Thyroid gland (tissue), 4 donors: ENCODE measurements around the gene ODAD4. TPM values are rescaled to one million over a fixed set of nuclear protein-coding genes. Genes with fewer than 3 reads are reported as not detected.
A peak's percentile ranks its signal among the peaks of the same experiment; 100 is the strongest.

Source experiments
- DNase-seq, 2 donors: peaks; one replicate each; pipeline ENCODE4 v3.0.0-alpha.2; 2019
- H3K27ac ChIP-seq, 3 donors: fragments of 200-600 bp; sonication (generic); 1 replicate in 2 of 3; 2 replicates in 1 of 3; pipeline ENCODE4 v1.5.1; 2016 to 2019; ENCODE audit warnings: mild to moderate bottlenecking in 1 of 3, moderate library complexity in 1 of 3
- H3K27me3 ChIP-seq: fragments of 200-600 bp; sonication (generic); one replicate; pipeline ENCODE4 v1.5.1; 2019
- H3K36me3 ChIP-seq, 2 donors: fragments of 200-600 bp; sonication (generic); one replicate each; pipeline ENCODE4 v1.5.1; 2016 to 2019
- H3K4me1 ChIP-seq, 2 donors: fragments of 200-600 bp; sonication (generic); one replicate each; pipeline ENCODE4 v1.5.1; 2017 to 2019
- H3K4me3 ChIP-seq, 3 donors: fragments of 200-600 bp; sonication (generic); replicated peaks in 1 of 3; 1 replicate in 2 of 3; 2 replicates in 1 of 3; pipeline ENCODE4 v1.5.1; 2016; ENCODE audit warnings: mild to moderate bottlenecking in 1 of 3
- H3K9me3 ChIP-seq: fragments of 200-600 bp; sonication (generic); one replicate; pipeline ENCODE4 v1.5.1; 2017
- POLR2A ChIP-seq, 2 donors: fragments of 450-650 bp; IDR thresholded peaks; one replicate each; pipeline ENCODE4 v1.6.1; 2017; ENCODE audit warnings: antibody characterized with exemption in 2 of 2, mild to moderate bottlenecking in 2 of 2, moderate library complexity in 1 of 2
- WGBS, 2 donors: methylation state at CpG; one replicate each; pipeline ENCODE4 v1.1.5; 2017; 5-methylcytosine and 5-hydroxymethylcytosine counted together
- intact Hi-C: fragments of 100-400 bp; cut with DNase I; formaldehyde crosslinking; loops from one replicate; pipeline ENCODE4 v1.15.1; 2023
- total RNA-seq, 4 donors: library from RNA; depleted of rRNA; stranded (reverse); fragments of >200 nt; gene quantifications; one replicate each; pipeline ENCODE4 v1.2.3, GENCODE V29; 2016
- TF ChIP-seq, protein P1 (sequence below), 6 experiments: fragments of 200-600 bp in 3 of 6; fragments of 450-650 bp in 3 of 6; sonication (generic) in 3 of 6; IDR thresholded peaks; one replicate each; pipeline ENCODE4 v1.5.1; 2016 to 2019; ENCODE audit warnings: antibody characterized with exemption in 6 of 6, mild to moderate bottlenecking in 2 of 6, inconsistent platforms in 1 of 6, moderate library complexity in 1 of 6

The ODAD4 gene
- total RNA-seq, 4 donors from 2014 or later = 3.0 to 8.2 (median 3.8) TPM

DNA sequence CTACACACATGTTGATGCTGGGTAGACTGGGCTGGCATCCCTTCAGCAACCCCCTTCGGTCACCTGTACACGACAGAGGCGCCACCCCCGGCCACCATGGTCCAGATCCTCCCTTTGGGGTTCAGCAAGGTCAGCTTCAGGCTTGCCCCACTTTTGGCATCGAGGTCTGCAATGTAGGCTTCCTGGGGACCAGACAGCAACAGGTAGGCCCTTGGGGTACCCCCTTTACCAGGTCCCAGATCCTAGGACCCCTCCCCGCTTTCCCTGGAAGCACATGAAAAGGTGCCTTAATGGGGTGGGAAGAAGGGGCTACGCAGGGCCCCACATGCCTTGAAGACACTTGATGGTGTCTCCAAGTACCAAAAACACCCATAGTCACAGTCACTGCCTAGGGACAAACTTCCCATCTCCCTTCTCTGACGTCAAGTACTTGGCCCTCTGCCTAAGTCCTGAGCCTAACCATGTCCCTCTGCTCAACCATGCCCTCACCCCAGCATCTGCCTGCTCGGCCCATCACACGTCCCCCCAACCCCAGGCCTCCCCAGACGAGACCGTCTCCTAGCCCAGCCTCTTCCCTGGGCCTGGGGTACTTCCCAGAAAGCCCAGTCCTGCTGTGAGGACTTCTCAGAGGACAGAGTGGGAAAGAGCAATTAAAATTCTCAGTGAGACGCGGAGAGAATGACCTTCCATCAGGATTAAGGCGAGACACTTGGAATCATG lies 23.8 kb upstream of the ODAD4 start:
- H3K4me1 ChIP-seq = peaks cover 0 to 16% of the 10 kb centered on the region in 2 donors
- no peak overlapping the region for H3K4me3 ChIP-seq
- DNase-seq = peak; percentile 12 to 14
- peaks cover 64 to 65% of the 10 kb centered on the region in 2 donors for H3K36me3 ChIP-seq
- WGBS, 2 donors = 78 to 86% methylated on average over 9 to 15 of the region's 15 CpGs
- H3K27me3 ChIP-seq = no peaks in the 10 kb centered on the region
- TF ChIP-seq, protein P1, sequence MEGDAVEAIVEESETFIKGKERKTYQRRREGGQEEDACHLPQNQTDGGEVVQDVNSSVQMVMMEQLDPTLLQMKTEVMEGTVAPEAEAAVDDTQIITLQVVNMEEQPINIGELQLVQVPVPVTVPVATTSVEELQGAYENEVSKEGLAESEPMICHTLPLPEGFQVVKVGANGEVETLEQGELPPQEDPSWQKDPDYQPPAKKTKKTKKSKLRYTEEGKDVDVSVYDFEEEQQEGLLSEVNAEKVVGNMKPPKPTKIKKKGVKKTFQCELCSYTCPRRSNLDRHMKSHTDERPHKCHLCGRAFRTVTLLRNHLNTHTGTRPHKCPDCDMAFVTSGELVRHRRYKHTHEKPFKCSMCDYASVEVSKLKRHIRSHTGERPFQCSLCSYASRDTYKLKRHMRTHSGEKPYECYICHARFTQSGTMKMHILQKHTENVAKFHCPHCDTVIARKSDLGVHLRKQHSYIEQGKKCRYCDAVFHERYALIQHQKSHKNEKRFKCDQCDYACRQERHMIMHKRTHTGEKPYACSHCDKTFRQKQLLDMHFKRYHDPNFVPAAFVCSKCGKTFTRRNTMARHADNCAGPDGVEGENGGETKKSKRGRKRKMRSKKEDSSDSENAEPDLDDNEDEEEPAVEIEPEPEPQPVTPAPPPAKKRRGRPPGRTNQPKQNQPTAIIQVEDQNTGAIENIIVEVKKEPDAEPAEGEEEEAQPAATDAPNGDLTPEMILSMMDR (IDR thresholded peaks at IDR 0.05) = no peak
- TF ChIP-seq POLR2A (IDR thresholded peaks at IDR 0.05) = no peak
- intact Hi-C loops = no loop called here
- no peaks in the 10 kb centered on the region for H3K9me3 ChIP-seq
- peak overlapping the region in 1 of 3 donors; percentile 28 for H3K27ac ChIP-seq

DNA sequence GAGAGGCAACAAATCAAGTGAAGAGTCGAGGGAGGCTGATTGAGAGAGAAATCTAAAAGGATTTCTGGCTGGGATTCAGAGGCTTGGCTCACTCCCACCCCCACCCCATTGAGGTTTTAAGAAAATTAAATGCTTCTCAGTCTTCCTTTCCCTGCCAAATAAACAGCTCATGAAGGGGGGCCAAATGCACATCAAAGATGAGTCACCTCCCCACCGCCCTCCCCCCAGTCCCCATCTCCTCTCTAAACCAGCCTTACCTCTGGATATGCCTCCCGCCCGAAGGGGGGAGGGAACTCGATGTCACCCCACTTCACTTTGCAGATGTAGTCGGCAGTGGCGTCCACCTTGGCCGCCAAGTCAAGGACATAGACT lies 23.2 kb upstream of the ODAD4 start:
- DNase-seq = no peak
- Histone ChIP-seq H3K27ac (no peak overlapping the region), H3K36me3 (peaks cover 65% of the 10 kb centered on the region in 2 donors), H3K4me3 (no peak overlapping the region), H3K4me1 (peaks cover 0 to 16% of the 10 kb centered on the region in 2 donors), H3K9me3 (no peaks in the 10 kb centered on the region), H3K27me3 (no peaks in the 10 kb centered on the region)
- intact Hi-C loops = no loop called here
- 86 to 89% methylated on average over 8 of the region's 8 CpGs for WGBS, 2 donors
- no peak for TF ChIP-seq POLR2A (IDR thresholded peaks at IDR 0.05)
- TF ChIP-seq, protein P1 (IDR thresholded peaks at IDR 0.05) = no peak

DNA sequence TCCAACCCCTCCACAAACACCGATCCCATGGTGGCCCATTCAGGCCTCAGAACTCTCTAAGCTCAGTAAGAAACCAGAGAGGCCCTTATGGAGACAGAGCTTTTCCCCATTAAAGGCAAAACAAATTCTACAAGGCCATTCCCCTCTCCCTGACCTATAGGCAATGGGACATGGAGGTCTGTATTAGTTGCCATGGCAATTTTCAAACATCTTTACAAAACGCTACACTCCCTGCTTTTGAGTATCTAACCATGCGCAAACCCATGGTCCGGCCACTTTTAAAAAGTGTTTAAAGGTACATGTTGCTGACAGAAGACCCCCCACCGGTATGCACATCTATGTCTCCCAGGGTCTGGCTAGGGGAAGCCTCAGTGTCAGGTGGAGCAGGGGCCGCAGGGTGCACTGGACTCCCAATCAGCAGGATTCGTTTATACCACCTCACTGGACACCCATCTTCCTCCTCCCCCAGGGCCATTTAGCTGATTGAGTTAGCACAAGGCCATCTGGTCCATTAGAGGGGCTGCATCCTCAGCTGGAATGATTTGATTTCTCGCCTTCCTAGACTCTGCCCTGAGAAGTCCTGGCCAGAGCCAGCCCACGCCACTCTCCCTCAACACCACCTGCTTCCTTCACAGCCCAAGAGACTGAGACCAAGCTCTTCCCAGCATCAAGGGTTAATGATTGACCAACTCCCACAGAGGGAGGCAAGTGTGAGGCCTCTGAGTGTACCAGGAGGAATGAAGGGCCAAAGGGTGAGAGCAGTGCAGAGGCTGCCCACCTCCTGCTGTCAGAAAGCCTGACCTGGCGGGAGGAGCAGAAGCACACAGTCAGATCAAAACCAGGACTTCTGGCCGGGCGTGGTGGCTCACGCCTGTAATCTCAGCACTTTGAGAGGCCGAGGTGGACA lies 22.5 kb upstream of the ODAD4 start:
- intact Hi-C loops = no loop called here
- TF ChIP-seq, protein P1 (IDR thresholded peaks at IDR 0.05) = no peak
- no peak for TF ChIP-seq POLR2A (IDR thresholded peaks at IDR 0.05)
- Histone ChIP-seq H3K27me3 (no peaks in the 10 kb centered on the region), H3K9me3 (no peaks in the 10 kb centered on the region), H3K4me1 (peaks cover 0 to 16% of the 10 kb centered on the region in 2 donors), H3K27ac (no peak overlapping the region), H3K36me3 (peaks cover 61 to 64% of the 10 kb centered on the region in 2 donors), H3K4me3 (no peak overlapping the region)
- DNase-seq = no peak
- 87 to 91% methylated on average over 14 of the region's 14 CpGs for WGBS, 2 donors

DNA sequence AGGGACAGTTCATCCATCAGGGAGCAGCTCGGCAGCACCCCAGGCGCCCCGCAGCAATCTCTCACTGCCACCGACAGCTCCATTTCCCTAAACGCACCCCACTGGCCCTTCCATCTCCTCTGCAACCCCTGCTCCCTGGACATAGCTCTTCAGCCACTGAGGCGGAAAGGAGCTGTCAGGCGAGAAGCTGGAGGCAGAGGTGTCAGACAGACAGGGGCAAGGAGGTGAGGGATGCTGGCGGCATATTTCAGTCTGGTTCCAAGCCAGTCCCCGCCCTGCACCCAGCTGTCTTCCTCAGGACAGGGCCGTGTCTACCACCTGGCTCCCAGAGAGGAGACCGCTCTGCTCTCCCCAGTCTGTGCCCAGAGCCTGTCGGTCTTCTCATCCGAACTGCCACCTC lies 21.3 kb upstream of the ODAD4 start:
- WGBS, 2 donors = 96% methylated on average over 13 of the region's 13 CpGs
- Histone ChIP-seq H3K9me3 (no peaks in the 10 kb centered on the region), H3K27ac (no peak overlapping the region), H3K4me1 (peaks cover 0 to 21% of the 10 kb centered on the region in 2 donors), H3K4me3 (no peak overlapping the region), H3K27me3 (no peaks in the 10 kb centered on the region), H3K36me3 (peaks cover 61 to 72% of the 10 kb centered on the region in 2 donors)
- TF ChIP-seq POLR2A (IDR thresholded peaks at IDR 0.05) = no peak
- TF ChIP-seq, protein P1 (IDR thresholded peaks at IDR 0.05) = no peak
- intact Hi-C loops = no loop called here
- no peak for DNase-seq
